Measurements from ENCODE around the gene RBM7. TPM values are rescaled to one million over a fixed set of nuclear protein-coding genes. Genes with fewer than 3 reads are reported as not detected.

Gene RBM7
- total and polyA plus RNA-seq, 2 of the 8 experiments (the other 6 are each of a cell fraction or from before 2014, with no cell fraction given), result 18.0 to 45.7 TPM

DNA sequence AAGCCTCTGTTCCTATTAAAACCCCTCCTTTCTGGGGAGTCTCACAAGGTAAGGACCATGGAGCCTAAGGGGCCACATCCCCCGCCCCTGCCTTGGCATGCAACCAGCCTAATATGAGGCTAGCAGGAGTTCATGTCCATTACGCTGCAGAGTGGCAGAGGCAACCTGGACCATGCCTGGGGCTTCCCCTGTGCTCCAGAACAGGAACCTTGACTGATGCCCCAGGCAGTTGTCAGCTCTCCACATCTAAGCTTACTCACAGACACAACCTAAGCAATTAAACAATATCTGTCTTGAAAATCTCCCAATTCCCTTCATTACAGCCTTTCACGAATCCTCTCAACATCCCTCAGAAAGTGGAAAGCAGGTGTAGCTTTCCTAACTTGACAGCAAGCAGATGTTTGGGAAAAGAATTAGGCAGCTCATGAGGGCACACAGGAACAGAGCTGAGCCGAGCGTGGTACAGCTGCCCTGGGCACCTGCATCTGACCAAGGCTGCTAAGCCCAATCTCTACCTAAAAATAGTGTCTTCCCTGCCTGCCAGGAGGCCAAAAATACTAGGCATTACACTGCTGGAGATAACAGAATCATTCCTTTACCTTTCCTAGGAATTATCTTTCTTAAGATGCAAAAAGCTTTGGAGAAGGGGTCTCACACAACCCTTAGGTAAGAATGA, 20.9 kb upstream of the RBM7 start (continued):
- TF ChIP-seq, protein P1, sequence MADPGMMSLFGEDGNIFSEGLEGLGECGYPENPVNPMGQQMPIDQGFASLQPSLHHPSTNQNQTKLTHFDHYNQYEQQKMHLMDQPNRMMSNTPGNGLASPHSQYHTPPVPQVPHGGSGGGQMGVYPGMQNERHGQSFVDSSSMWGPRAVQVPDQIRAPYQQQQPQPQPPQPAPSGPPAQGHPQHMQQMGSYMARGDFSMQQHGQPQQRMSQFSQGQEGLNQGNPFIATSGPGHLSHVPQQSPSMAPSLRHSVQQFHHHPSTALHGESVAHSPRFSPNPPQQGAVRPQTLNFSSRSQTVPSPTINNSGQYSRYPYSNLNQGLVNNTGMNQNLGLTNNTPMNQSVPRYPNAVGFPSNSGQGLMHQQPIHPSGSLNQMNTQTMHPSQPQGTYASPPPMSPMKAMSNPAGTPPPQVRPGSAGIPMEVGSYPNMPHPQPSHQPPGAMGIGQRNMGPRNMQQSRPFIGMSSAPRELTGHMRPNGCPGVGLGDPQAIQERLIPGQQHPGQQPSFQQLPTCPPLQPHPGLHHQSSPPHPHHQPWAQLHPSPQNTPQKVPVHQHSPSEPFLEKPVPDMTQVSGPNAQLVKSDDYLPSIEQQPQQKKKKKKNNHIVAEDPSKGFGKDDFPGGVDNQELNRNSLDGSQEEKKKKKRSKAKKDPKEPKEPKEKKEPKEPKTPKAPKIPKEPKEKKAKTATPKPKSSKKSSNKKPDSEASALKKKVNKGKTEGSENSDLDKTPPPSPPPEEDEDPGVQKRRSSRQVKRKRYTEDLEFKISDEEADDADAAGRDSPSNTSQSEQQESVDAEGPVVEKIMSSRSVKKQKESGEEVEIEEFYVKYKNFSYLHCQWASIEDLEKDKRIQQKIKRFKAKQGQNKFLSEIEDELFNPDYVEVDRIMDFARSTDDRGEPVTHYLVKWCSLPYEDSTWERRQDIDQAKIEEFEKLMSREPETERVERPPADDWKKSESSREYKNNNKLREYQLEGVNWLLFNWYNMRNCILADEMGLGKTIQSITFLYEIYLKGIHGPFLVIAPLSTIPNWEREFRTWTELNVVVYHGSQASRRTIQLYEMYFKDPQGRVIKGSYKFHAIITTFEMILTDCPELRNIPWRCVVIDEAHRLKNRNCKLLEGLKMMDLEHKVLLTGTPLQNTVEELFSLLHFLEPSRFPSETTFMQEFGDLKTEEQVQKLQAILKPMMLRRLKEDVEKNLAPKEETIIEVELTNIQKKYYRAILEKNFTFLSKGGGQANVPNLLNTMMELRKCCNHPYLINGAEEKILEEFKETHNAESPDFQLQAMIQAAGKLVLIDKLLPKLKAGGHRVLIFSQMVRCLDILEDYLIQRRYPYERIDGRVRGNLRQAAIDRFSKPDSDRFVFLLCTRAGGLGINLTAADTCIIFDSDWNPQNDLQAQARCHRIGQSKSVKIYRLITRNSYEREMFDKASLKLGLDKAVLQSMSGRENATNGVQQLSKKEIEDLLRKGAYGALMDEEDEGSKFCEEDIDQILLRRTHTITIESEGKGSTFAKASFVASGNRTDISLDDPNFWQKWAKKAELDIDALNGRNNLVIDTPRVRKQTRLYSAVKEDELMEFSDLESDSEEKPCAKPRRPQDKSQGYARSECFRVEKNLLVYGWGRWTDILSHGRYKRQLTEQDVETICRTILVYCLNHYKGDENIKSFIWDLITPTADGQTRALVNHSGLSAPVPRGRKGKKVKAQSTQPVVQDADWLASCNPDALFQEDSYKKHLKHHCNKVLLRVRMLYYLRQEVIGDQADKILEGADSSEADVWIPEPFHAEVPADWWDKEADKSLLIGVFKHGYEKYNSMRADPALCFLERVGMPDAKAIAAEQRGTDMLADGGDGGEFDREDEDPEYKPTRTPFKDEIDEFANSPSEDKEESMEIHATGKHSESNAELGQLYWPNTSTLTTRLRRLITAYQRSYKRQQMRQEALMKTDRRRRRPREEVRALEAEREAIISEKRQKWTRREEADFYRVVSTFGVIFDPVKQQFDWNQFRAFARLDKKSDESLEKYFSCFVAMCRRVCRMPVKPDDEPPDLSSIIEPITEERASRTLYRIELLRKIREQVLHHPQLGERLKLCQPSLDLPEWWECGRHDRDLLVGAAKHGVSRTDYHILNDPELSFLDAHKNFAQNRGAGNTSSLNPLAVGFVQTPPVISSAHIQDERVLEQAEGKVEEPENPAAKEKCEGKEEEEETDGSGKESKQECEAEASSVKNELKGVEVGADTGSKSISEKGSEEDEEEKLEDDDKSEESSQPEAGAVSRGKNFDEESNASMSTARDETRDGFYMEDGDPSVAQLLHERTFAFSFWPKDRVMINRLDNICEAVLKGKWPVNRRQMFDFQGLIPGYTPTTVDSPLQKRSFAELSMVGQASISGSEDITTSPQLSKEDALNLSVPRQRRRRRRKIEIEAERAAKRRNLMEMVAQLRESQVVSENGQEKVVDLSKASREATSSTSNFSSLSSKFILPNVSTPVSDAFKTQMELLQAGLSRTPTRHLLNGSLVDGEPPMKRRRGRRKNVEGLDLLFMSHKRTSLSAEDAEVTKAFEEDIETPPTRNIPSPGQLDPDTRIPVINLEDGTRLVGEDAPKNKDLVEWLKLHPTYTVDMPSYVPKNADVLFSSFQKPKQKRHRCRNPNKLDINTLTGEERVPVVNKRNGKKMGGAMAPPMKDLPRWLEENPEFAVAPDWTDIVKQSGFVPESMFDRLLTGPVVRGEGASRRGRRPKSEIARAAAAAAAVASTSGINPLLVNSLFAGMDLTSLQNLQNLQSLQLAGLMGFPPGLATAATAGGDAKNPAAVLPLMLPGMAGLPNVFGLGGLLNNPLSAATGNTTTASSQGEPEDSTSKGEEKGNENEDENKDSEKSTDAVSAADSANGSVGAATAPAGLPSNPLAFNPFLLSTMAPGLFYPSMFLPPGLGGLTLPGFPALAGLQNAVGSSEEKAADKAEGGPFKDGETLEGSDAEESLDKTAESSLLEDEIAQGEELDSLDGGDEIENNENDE (IDR thresholded peaks at IDR 0.05; ENCODE audit: insufficient replicate concordance, low read length), result no peak
- TF ChIP-seq, protein P2, sequence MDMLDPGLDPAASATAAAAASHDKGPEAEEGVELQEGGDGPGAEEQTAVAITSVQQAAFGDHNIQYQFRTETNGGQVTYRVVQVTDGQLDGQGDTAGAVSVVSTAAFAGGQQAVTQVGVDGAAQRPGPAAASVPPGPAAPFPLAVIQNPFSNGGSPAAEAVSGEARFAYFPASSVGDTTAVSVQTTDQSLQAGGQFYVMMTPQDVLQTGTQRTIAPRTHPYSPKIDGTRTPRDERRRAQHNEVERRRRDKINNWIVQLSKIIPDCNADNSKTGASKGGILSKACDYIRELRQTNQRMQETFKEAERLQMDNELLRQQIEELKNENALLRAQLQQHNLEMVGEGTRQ (IDR thresholded peaks at IDR 0.05; ENCODE audit: low read length), result no peak
- TF ChIP-seq JUN (IDR thresholded peaks at IDR 0.05; ENCODE audit: low read depth, low read length) (no peak), HDAC2 (IDR thresholded peaks at IDR 0.05; ENCODE audit: borderline replicate concordance in 1 of 2, low read depth in 2 of 2, low read length in 2 of 2) (no peak), RXRA (IDR thresholded peaks at IDR 0.05; ENCODE audit: insufficient read depth, low read depth, low read length) (no peak)
